Measurements from ENCODE around the gene DDC.
A peak's percentile ranks its signal among the peaks of the same experiment; 100 is the strongest.

Gene DDC, protein sequence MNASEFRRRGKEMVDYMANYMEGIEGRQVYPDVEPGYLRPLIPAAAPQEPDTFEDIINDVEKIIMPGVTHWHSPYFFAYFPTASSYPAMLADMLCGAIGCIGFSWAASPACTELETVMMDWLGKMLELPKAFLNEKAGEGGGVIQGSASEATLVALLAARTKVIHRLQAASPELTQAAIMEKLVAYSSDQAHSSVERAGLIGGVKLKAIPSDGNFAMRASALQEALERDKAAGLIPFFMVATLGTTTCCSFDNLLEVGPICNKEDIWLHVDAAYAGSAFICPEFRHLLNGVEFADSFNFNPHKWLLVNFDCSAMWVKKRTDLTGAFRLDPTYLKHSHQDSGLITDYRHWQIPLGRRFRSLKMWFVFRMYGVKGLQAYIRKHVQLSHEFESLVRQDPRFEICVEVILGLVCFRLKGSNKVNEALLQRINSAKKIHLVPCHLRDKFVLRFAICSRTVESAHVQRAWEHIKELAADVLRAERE

DNA sequence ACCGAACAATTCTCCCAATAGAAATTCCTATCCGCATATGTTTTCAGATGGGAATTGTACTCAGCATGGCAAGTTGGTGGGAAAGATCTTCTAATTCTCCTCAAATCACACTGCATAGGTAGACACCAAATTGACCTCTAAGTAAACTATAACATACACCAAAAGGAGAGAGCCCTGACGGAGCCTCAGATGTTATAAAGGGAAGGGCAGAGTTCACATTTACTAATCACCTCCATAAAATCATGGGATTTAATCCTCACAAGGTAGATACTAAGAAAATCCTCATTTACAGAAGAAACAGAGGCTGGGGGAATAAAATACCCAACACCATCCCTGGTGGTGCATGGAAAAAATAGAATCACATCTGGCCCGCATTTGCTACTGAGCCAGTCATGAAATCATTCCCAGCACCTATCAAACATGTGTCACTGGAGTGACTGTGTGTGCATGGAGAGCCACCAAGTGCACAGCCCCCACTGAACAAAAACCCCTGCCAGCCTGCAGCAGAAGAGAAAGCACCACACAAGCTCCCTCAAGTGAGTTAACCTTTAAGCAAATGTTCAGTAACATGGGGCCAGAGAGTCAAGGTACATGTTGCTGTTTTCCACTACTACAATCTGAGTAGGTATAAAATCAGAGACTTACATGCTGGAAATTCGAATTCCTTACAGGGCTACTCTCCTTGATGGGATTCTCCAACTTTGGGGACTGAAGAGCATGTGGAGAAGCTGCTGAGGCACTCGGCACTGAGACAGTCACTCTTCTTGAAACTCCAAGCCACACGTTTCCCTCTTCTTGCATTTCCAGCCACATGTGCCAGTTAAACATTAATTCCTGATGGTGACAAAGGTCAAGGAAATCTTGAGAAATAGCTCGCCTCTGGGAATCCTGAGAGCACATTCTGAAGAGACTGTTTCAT is at the start of gene DDC:
TSS of gene DDC (minus strand) at position 766 of the 919 bp plus-strand sequence. CDS start 21,320 bp downstream, outside the sequence.
- H3K27ac ChIP-seq, result no peak within 1 kb of the TSS
- POLR2A ChIA-PET (ENCODE audit: low non-redundant PET), result no interaction called here
- TF ChIP-seq, protein P1, sequence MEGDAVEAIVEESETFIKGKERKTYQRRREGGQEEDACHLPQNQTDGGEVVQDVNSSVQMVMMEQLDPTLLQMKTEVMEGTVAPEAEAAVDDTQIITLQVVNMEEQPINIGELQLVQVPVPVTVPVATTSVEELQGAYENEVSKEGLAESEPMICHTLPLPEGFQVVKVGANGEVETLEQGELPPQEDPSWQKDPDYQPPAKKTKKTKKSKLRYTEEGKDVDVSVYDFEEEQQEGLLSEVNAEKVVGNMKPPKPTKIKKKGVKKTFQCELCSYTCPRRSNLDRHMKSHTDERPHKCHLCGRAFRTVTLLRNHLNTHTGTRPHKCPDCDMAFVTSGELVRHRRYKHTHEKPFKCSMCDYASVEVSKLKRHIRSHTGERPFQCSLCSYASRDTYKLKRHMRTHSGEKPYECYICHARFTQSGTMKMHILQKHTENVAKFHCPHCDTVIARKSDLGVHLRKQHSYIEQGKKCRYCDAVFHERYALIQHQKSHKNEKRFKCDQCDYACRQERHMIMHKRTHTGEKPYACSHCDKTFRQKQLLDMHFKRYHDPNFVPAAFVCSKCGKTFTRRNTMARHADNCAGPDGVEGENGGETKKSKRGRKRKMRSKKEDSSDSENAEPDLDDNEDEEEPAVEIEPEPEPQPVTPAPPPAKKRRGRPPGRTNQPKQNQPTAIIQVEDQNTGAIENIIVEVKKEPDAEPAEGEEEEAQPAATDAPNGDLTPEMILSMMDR (conservative IDR thresholded peaks at IDR 0.05; ENCODE audit: low read depth), result no peak
- no peak for DNase-seq (ENCODE audit: low spot score)
- CTCF ChIA-PET, result no interaction called here

DNA sequence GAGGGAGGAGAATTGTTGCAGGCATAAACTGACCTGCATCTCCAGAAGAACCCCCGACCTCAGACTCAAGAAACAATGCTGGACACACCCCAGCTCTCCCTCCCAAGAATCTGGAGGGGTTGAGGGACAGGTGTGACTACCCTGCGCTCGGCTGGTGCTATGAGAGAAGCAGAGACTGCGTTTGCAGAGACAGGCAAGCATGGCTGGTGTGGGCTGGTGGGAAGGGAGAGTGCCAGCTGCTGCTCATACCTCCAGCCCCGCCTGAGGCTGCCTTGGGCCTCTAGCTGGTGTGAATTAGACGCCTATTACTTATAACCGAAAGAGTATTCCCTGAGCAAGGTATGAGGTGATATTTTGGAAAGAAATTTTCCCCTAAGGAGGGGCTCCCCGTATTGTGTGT is 48.3 kb upstream of the DDC start:
- POLR2A ChIA-PET (ENCODE audit: low non-redundant PET), result no interaction called here
- no peak overlapping the region for H3K27ac ChIP-seq

DNA sequence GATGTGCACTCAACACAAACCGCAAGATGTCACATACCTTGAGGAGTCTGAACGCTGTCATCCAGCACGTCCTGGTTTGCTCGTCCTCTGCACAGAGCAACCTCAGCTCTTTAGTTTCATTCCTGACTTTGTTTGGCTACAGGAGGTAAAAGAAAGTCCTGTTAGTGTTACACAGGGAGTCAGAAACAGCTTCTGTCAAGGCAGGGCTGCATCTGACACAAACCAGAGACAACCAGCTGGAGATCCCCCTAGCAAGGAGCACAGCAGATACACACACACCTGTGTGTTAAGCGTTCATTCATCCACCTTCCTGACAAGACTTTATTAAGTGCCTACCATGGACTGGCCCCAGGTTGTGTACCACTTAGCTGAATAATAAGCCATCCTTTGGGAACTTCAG is 47.5 kb upstream of the DDC start:
- ChIA-PET POLR2A (ENCODE audit: low non-redundant PET) (no interaction called here), CTCF (no interaction called here)
- DNase-seq (ENCODE audit: low spot score), result no peak
- TF ChIP-seq, protein P1 (conservative IDR thresholded peaks at IDR 0.05; ENCODE audit: low read depth), result no peak
- H3K27ac ChIP-seq, result no peak overlapping the region

More for the DNA sequence above, 48.3 kb upstream of the DDC start:
- no peak for DNase-seq (ENCODE audit: low spot score)
- CTCF ChIA-PET, result no interaction called here
- TF ChIP-seq, protein P1 (conservative IDR thresholded peaks at IDR 0.05; ENCODE audit: low read depth), result no peak

DNA sequence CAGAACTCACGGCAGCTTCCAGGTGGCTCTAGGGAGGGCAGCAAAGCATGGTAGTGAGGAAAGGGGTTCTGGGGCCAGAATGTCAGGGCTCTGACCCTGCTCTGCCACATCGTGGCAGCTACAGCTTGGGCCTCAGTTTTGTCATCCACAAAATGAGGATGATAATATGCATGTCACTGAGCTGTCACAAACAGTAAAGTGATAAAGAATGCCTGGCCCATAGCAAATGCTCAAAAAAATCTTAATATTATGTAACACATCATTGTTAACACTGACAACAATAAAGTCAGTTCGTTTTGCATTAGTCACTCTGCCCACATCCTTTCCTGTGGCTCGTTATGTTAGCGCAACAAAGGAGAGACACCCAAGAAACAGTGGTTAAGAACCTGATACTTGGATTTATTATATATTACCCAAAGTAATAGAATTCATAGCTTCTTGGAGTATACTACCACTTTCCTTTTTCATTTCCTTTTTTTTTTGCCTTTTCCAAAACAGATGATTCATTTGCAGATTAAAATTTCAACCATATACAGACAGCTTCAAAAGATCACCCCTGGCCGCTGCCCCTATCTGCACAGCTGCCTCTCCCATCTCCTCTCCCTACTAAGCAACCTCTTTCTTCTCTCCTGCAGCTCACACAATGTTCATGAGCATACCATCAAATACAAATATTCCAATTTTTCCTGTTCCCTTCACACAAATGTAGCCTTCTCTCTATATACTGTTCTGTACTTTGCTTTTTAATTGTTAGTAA is 45.5 kb upstream of the DDC start:
- CTCF ChIA-PET, result no interaction called here
- TF ChIP-seq, protein P1 (conservative IDR thresholded peaks at IDR 0.05; ENCODE audit: low read depth), result no peak
- POLR2A ChIA-PET (ENCODE audit: low non-redundant PET), result no interaction called here
- DNase-seq (ENCODE audit: low spot score), result peak; percentile 36
- no peak overlapping the region for H3K27ac ChIP-seq

DNA sequence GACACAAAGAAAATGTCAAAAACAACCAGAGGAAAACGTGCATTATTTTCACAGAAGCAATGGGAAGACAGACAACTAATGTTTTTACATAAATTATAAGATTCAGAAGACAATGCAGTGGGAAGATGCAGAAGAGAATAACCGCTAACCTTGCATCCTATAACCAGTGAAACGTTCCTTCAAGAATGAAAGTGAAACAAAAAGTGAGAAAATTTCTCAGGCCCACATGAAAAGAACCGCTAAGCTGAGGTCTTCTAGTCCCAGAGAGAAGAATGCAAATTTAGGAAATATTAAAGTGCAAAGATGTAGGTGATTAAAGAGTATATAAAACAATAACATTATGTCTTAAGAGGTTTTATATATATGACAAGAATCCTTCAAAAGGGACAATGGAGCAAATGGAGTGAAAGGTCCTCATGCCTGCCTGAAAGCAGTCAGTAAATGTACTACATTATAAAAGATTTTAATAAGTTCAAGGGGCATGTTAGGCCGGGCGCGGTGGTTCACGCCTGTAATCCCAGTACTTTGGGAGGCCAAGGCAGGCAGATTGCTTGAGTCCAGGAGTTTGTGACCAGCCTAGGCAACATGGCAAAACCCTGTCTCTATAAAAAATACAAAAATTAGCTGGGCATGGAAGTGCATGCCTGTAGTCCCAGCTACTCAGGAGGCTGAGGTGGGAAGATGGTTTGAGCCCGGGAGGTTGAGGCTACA is 43.1 kb upstream of the DDC start:
- H3K27ac ChIP-seq, result no peak overlapping the region
- ChIA-PET POLR2A (ENCODE audit: low non-redundant PET) (no interaction called here), CTCF (interaction anchor here (1.0 kb wide), 1 partner anchor 20 kb away, joined by 4 read pairs; no protein-coding TSS in a partner anchor)
- no peak for DNase-seq (ENCODE audit: low spot score)
- TF ChIP-seq, protein P1 (conservative IDR thresholded peaks at IDR 0.05; ENCODE audit: low read depth), result no peak
